ENCODE measurements around the gene PGC.

The PGC gene

GRCh38 chr6:41747256-41748101 lies at the start of gene PGC:
Gene PGC, minus strand, starts transcription at chr6:41747397. Its CDS starts 63 bp downstream, at chr6:41747334.
- H3K36me3 ChIP-seq (ENCODE audit: control insufficient read depth, low read depth, low read length) = no peaks in the 10 kb centered on the region
- H3K4me3 ChIP-seq (ENCODE audit: low read length) = no peak within 1 kb of the TSS
- H3K27ac ChIP-seq (ENCODE audit: low read length) = no peak within 1 kb of the TSS

GRCh38 chr6:41796474-41796873 lies 49.3 kb upstream of the PGC start:
- H3K36me3 ChIP-seq (ENCODE audit: control insufficient read depth, low read depth, low read length) = peaks cover 23% of the 10 kb centered on the region
- no peaks in the 10 kb centered on the region for H3K4me1 ChIP-seq (ENCODE audit: control insufficient read depth, low read depth, low read length)
- H3K27ac ChIP-seq (ENCODE audit: low read length) = no peak overlapping the region
- no peaks in the 10 kb centered on the region for H3K9me3 ChIP-seq (ENCODE audit: control insufficient read depth, low read depth, low read length)
- H3K9ac ChIP-seq (ENCODE audit: low read length) = no peak overlapping the region
- no peak overlapping the region for H3K4me3 ChIP-seq (ENCODE audit: low read length)
- no peaks in the 10 kb centered on the region for H3K27me3 ChIP-seq (ENCODE audit: control insufficient read depth, insufficient read depth, low read length)

More at GRCh38 chr6:41747256-41748101, at the start of gene PGC:
- Histone ChIP-seq H3K9me3 (ENCODE audit: control insufficient read depth, low read depth, low read length) (no peaks in the 10 kb centered on the region), H3K9ac (ENCODE audit: low read length) (no peak within 1 kb of the TSS), H3K4me1 (ENCODE audit: control insufficient read depth, low read depth, low read length) (no peaks in the 10 kb centered on the region), H3K27me3 (ENCODE audit: control insufficient read depth, insufficient read depth, low read length) (no peaks in the 10 kb centered on the region)

GRCh38 chr6:41791984-41792383 lies 44.8 kb upstream of the PGC start:
- Histone ChIP-seq H3K27me3 (ENCODE audit: control insufficient read depth, insufficient read depth, low read length) (no peaks in the 10 kb centered on the region), H3K9ac (ENCODE audit: low read length) (no peak overlapping the region)

GRCh38 chr6:41791305-41791704 lies 44.1 kb upstream of the PGC start:
- no peaks in the 10 kb centered on the region for H3K4me1 ChIP-seq (ENCODE audit: control insufficient read depth, low read depth, low read length)
- H3K9me3 ChIP-seq (ENCODE audit: control insufficient read depth, low read depth, low read length) = no peaks in the 10 kb centered on the region
- H3K4me3 ChIP-seq (ENCODE audit: low read length) = no peak overlapping the region
- no peak overlapping the region for H3K9ac ChIP-seq (ENCODE audit: low read length)
- peaks cover 39% of the 10 kb centered on the region for H3K36me3 ChIP-seq (ENCODE audit: control insufficient read depth, low read depth, low read length)
- no peak overlapping the region for H3K27ac ChIP-seq (ENCODE audit: low read length)
- no peaks in the 10 kb centered on the region for H3K27me3 ChIP-seq (ENCODE audit: control insufficient read depth, insufficient read depth, low read length)

More at GRCh38 chr6:41791984-41792383, 44.8 kb upstream of the PGC start:
- no peaks in the 10 kb centered on the region for H3K4me1 ChIP-seq (ENCODE audit: control insufficient read depth, low read depth, low read length)
- H3K4me3 ChIP-seq (ENCODE audit: low read length) = no peak overlapping the region
- H3K36me3 ChIP-seq (ENCODE audit: control insufficient read depth, low read depth, low read length) = peaks cover 39% of the 10 kb centered on the region
- H3K9me3 ChIP-seq (ENCODE audit: control insufficient read depth, low read depth, low read length) = no peaks in the 10 kb centered on the region
- H3K27ac ChIP-seq (ENCODE audit: low read length) = no peak overlapping the region

GRCh38 chr6:41790045-41790444 lies 42.8 kb upstream of the PGC start:
- Histone ChIP-seq H3K27ac (ENCODE audit: low read length) (no peak overlapping the region), H3K4me3 (ENCODE audit: low read length) (no peak overlapping the region), H3K9me3 (ENCODE audit: control insufficient read depth, low read depth, low read length) (no peaks in the 10 kb centered on the region), H3K36me3 (ENCODE audit: control insufficient read depth, low read depth, low read length) (peaks cover 35% of the 10 kb centered on the region), H3K9ac (ENCODE audit: low read length) (no peak overlapping the region), H3K27me3 (ENCODE audit: control insufficient read depth, insufficient read depth, low read length) (peaks cover 10% of the 10 kb centered on the region), H3K4me1 (ENCODE audit: control insufficient read depth, low read depth, low read length) (peaks cover 4% of the 10 kb centered on the region)

GRCh38 chr6:41789390-41789724 lies 42.2 kb upstream of the PGC start:
- Histone ChIP-seq H3K36me3 (ENCODE audit: control insufficient read depth, low read depth, low read length) (peaks cover 33% of the 10 kb centered on the region), H3K27ac (ENCODE audit: low read length) (no peak overlapping the region), H3K9ac (ENCODE audit: low read length) (no peak overlapping the region)

GRCh38 chr6:41787219-41787917 lies 40.2 kb upstream of the PGC start, which contains the start of gene TOMM6:
Gene TOMM6, plus strand, starts transcription at chr6:41787694. Its CDS starts 4 bp downstream, at chr6:41787698.
- Histone ChIP-seq H3K27me3 (ENCODE audit: control insufficient read depth, insufficient read depth, low read length) (peaks cover 33% of the 10 kb centered on the region), H3K9ac (ENCODE audit: low read length) (peak within 1 kb of the TSS; percentile 96), H3K9me3 (ENCODE audit: control insufficient read depth, low read depth, low read length) (no peaks in the 10 kb centered on the region), H3K4me3 (ENCODE audit: low read length) (peak within 1 kb of the TSS; percentile 99), H3K4me1 (ENCODE audit: control insufficient read depth, low read depth, low read length) (peaks cover 4% of the 10 kb centered on the region), H3K36me3 (ENCODE audit: control insufficient read depth, low read depth, low read length) (peaks cover 33% of the 10 kb centered on the region), H3K27ac (ENCODE audit: low read length) (peak within 1 kb of the TSS; percentile 97)

More at GRCh38 chr6:41789390-41789724, 42.2 kb upstream of the PGC start:
- peaks cover 17% of the 10 kb centered on the region for H3K27me3 ChIP-seq (ENCODE audit: control insufficient read depth, insufficient read depth, low read length)
- H3K4me3 ChIP-seq (ENCODE audit: low read length) = no peak overlapping the region
- no peaks in the 10 kb centered on the region for H3K9me3 ChIP-seq (ENCODE audit: control insufficient read depth, low read depth, low read length)
- H3K4me1 ChIP-seq (ENCODE audit: control insufficient read depth, low read depth, low read length) = peaks cover 4% of the 10 kb centered on the region

- Histone ChIP-seq H3K9me3 (ENCODE audit: control insufficient read depth, low read depth, low read length) (no peaks in the 10 kb centered on the region), H3K4me3 (ENCODE audit: low read length) (peak overlapping the region; percentile 99), H3K27me3 (ENCODE audit: control insufficient read depth, insufficient read depth, low read length) (peaks cover 38% of the 10 kb centered on the region)
Measured at GRCh38 chr6:41786451-41787218, 39.4 kb upstream of the PGC start.

GRCh38 chr6:41785689-41786450 lies 38.7 kb upstream of the PGC start:
- peaks cover 46% of the 10 kb centered on the region for H3K27me3 ChIP-seq (ENCODE audit: control insufficient read depth, insufficient read depth, low read length)

More at GRCh38 chr6:41786451-41787218, 39.4 kb upstream of the PGC start:
- Histone ChIP-seq H3K4me1 (ENCODE audit: control insufficient read depth, low read depth, low read length) (peaks cover 4% of the 10 kb centered on the region), H3K9ac (ENCODE audit: low read length) (peak overlapping the region; percentile 96), H3K36me3 (ENCODE audit: control insufficient read depth, low read depth, low read length) (peaks cover 27% of the 10 kb centered on the region), H3K27ac (ENCODE audit: low read length) (no peak overlapping the region)

GRCh38 chr6:41785254-41785653 lies 38.1 kb upstream of the PGC start:
- Histone ChIP-seq H3K4me3 (ENCODE audit: low read length) (no peak overlapping the region), H3K27me3 (ENCODE audit: control insufficient read depth, insufficient read depth, low read length) (peaks cover 47% of the 10 kb centered on the region), H3K27ac (ENCODE audit: low read length) (no peak overlapping the region), H3K36me3 (ENCODE audit: control insufficient read depth, low read depth, low read length) (peaks cover 14% of the 10 kb centered on the region), H3K9ac (ENCODE audit: low read length) (no peak overlapping the region), H3K4me1 (ENCODE audit: control insufficient read depth, low read depth, low read length) (peaks cover 4% of the 10 kb centered on the region), H3K9me3 (ENCODE audit: control insufficient read depth, low read depth, low read length) (no peaks in the 10 kb centered on the region)

More at GRCh38 chr6:41785689-41786450, 38.7 kb upstream of the PGC start:
- peaks cover 20% of the 10 kb centered on the region for H3K36me3 ChIP-seq (ENCODE audit: control insufficient read depth, low read depth, low read length)
- H3K27ac ChIP-seq (ENCODE audit: low read length) = no peak overlapping the region
- H3K9me3 ChIP-seq (ENCODE audit: control insufficient read depth, low read depth, low read length) = no peaks in the 10 kb centered on the region
- no peak overlapping the region for H3K9ac ChIP-seq (ENCODE audit: low read length)
- H3K4me1 ChIP-seq (ENCODE audit: control insufficient read depth, low read depth, low read length) = peaks cover 4% of the 10 kb centered on the region
- H3K4me3 ChIP-seq (ENCODE audit: low read length) = peak overlapping the region; percentile 99
